Activated naive CD4-positive, alpha-beta T cell treated with anti-CD3 and anti-CD28 coated beads, Interleukin-2, amount 50 U/mL, for 24 hours (primary cell): ENCODE results near the gene SLC19A1.
"Not testable (repeated sequence)": the region's sequence is repeated elsewhere in the genome, so short reads cannot be mapped to it uniquely, and the experiment has no call there.

Experiments used
- H3K27ac Mint-ChIP-seq: one replicate; pipeline ENCODE4 v1.8.0; 2021; ENCODE audit warnings: mild to moderate bottlenecking, mixed read lengths
- H3K27me3 Mint-ChIP-seq: one replicate; pipeline ENCODE4 v1.8.0; 2021; ENCODE audit warnings: mixed read lengths
- H3K36me3 Mint-ChIP-seq: one replicate; pipeline ENCODE4 v1.8.0; 2021; ENCODE audit warnings: mixed read lengths
- H3K4me1 Mint-ChIP-seq: one replicate; pipeline ENCODE4 v1.8.0; 2021; ENCODE audit warnings: mixed read lengths
- H3K4me3 Mint-ChIP-seq: one replicate; pipeline ENCODE4 v1.8.0; 2021; ENCODE audit warnings: mild to moderate bottlenecking, mixed read lengths
- H3K9me3 Mint-ChIP-seq: one replicate; pipeline ENCODE4 v1.8.0; 2021; ENCODE audit warnings: mixed read lengths

SLC19A1 gene

DNA sequence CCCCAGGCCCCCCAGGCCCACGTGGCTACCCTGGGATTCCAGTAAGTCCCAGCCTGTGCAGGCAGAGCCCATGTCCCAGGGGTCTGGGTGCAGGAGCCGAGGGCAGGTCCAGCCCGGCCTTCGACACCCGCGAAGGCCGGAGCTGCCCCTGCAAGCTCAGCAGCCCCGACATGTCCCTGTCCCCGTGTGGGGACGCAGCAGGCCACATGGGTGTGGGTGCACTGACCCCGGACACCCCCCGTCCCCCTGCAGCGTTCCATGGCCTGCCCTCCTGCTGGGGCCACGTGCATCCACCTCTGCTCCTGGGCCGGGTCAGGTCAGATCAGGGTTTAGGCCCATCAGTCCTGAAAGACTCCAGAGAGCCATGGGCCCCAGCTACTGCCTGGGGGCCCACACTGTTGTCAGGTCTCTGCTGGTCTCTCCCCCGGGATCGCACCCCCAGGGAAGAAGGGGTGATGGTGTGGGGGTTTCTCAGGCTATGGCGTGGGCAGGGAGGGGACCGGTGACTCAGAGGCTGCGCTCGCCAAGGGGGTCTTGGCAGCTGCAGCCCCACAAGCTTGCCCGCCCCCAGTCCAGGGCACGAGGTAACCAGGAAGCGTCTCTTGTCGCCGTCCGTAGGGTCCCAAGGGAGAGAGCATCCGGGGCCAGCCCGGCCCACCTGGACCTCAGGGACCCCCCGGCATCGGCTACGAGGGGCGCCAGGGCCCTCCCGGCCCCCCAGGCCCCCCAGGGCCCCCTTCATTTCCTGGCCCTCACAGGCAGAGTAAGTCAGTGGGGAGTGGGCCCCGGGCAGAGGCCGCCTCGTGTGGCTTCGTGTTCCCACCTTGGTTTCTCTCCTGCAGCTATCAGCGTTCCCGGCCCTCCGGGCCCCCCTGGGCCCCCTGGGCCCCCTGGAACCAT, 37.5 kb downstream of the SLC19A1 start:
- peaks cover 2% of the 10 kb centered on the region for H3K36me3 Mint-ChIP-seq
- H3K4me1 Mint-ChIP-seq = peaks cover 2% of the 10 kb centered on the region
- no peaks in the 10 kb centered on the region for H3K9me3 Mint-ChIP-seq
- H3K27me3 Mint-ChIP-seq = no peaks in the 10 kb centered on the region
- no peak overlapping the region for H3K27ac Mint-ChIP-seq
- H3K4me3 Mint-ChIP-seq = no peak overlapping the region

GRCh38 chr21:45504021-45504515, 38.2 kb downstream of the SLC19A1 start:
- Mint-ChIP-seq H3K36me3 (peaks cover 2% of the 10 kb centered on the region), H3K27me3 (no peaks in the 10 kb centered on the region), H3K9me3 (no peaks in the 10 kb centered on the region), H3K4me1 (peaks cover 6% of the 10 kb centered on the region), H3K27ac (peak overlapping the region; percentile 41), H3K4me3 (no peak overlapping the region)

GRCh38 chr21:45503226-45503625, 39.0 kb downstream of the SLC19A1 start:
- H3K27me3 Mint-ChIP-seq, H3K9me3 Mint-ChIP-seq, H3K4me1 Mint-ChIP-seq, H3K4me3 Mint-ChIP-seq, H3K27ac Mint-ChIP-seq, H3K36me3 Mint-ChIP-seq: not testable (repeated sequence)

DNA sequence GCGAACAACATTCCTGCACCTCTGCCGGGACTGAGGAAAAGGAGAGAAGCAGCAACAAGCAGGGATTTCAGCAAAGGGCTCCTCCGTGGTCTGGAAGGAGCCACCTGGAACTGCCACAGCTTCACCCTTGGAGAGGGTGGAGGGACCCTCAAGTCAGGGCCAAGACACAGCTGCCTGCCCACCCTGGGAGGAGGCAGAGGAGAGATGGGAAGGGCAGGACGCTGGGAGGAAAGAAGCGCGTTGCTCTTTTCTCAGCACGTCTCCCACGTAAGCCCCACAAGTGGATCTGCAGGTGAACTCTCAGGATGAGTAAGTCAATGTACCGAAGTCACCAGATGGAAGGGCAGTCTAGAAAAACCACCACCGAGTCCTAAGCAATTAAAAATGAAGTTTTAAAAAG, 39.6 kb downstream of the SLC19A1 start:
- Mint-ChIP-seq H3K4me3 (no peak overlapping the region), H3K4me1 (peaks cover 6% of the 10 kb centered on the region), H3K36me3 (peaks cover 2% of the 10 kb centered on the region), H3K9me3 (no peaks in the 10 kb centered on the region), H3K27ac (peak overlapping the region; percentile 43), H3K27me3 (no peaks in the 10 kb centered on the region)

DNA sequence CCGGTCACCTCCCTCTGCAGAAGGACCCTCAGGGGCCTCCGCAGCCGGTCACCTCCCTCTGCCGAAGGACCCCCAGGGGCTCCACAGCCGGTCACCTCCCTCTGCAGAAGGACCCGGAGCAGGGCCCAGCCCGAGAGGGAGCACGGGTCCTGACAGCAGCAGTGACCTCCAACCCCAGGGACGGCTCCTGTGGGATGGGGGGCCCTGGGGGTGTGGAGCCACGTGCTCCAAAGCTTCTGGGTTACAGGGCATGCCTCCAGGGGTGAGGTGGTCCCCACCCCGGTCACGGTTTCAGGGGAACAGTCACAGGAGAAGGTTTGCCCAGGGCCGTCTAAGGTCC, 40.3 kb downstream of the SLC19A1 start:
- Mint-ChIP-seq H3K27ac (peak overlapping the region; percentile 76), H3K27me3 (no peaks in the 10 kb centered on the region), H3K9me3 (no peaks in the 10 kb centered on the region), H3K4me1 (peaks cover 6% of the 10 kb centered on the region), H3K4me3 (no peak overlapping the region), H3K36me3 (peaks cover 2% of the 10 kb centered on the region)

GRCh38 chr21:45501081-45502005, 40.9 kb downstream of the SLC19A1 start:
- not testable (repeated sequence) for H3K4me1 Mint-ChIP-seq, H3K36me3 Mint-ChIP-seq, H3K27me3 Mint-ChIP-seq, H3K9me3 Mint-ChIP-seq, H3K4me3 Mint-ChIP-seq, H3K27ac Mint-ChIP-seq

- Mint-ChIP-seq H3K27ac (peak overlapping the region; percentile 86), H3K27me3 (no peaks in the 10 kb centered on the region), H3K36me3 (peaks cover 2% of the 10 kb centered on the region), H3K9me3 (no peaks in the 10 kb centered on the region), H3K4me1 (peaks cover 6% of the 10 kb centered on the region), H3K4me3 (no peak overlapping the region)
These were observed 42.2 kb downstream of the SLC19A1 start for GRCh38 chr21:45499970-45500577.

- H3K4me3 Mint-ChIP-seq = no peak overlapping the region
- H3K27ac Mint-ChIP-seq = peak overlapping the region; percentile 86
- no peaks in the 10 kb centered on the region for H3K27me3 Mint-ChIP-seq
- H3K36me3 Mint-ChIP-seq = peaks cover 2% of the 10 kb centered on the region
- peaks cover 6% of the 10 kb centered on the region for H3K4me1 Mint-ChIP-seq
- H3K9me3 Mint-ChIP-seq = no peaks in the 10 kb centered on the region
These were observed 43.0 kb downstream of the SLC19A1 start for GRCh38 chr21:45499201-45499750.

DNA sequence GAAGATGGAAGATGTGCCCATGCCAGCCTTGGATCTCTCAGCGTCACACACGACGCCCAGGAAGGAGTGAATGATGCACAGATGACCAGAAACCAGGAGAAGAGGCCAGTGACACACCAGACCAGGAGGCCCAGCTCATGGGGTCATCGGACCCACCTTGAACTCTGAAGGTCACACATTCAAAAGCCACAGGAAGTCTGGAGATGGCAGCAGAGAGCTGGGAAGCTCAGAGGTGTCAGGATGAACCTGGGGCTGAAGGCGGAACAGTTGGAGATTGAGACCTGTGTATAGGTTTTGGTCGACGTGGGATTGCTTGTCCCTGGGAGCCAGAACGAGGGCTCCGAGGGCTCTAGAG, 43.6 kb downstream of the SLC19A1 start:
- Mint-ChIP-seq H3K9me3 (no peaks in the 10 kb centered on the region), H3K27ac (no peak overlapping the region), H3K36me3 (peaks cover 2% of the 10 kb centered on the region), H3K4me1 (peaks cover 6% of the 10 kb centered on the region), H3K27me3 (no peaks in the 10 kb centered on the region), H3K4me3 (no peak overlapping the region)

- H3K4me3 Mint-ChIP-seq = no peak overlapping the region
- H3K36me3 Mint-ChIP-seq = peaks cover 2% of the 10 kb centered on the region
- peaks cover 6% of the 10 kb centered on the region for H3K4me1 Mint-ChIP-seq
- H3K9me3 Mint-ChIP-seq = no peaks in the 10 kb centered on the region
- no peaks in the 10 kb centered on the region for H3K27me3 Mint-ChIP-seq
- H3K27ac Mint-ChIP-seq = no peak overlapping the region
These were observed 44.2 kb downstream of the SLC19A1 start for GRCh38 chr21:45497846-45498645.

GRCh38 chr21:45496968-45497845, 45.0 kb downstream of the SLC19A1 start:
- H3K36me3 Mint-ChIP-seq = peaks cover under 1% of the 10 kb centered on the region
- H3K4me3 Mint-ChIP-seq = no peak overlapping the region
- H3K9me3 Mint-ChIP-seq = no peaks in the 10 kb centered on the region
- H3K27ac Mint-ChIP-seq = no peak overlapping the region
- peaks cover 6% of the 10 kb centered on the region for H3K4me1 Mint-ChIP-seq
- no peaks in the 10 kb centered on the region for H3K27me3 Mint-ChIP-seq

GRCh38 chr21:45496151-45496967, 45.9 kb downstream of the SLC19A1 start:
- H3K36me3 Mint-ChIP-seq = no peaks in the 10 kb centered on the region

GRCh38 chr21:45494851-45495680, 47.2 kb downstream of the SLC19A1 start:
- Mint-ChIP-seq H3K4me1 (peaks cover 6% of the 10 kb centered on the region), H3K36me3 (no peaks in the 10 kb centered on the region), H3K27ac (no peak overlapping the region), H3K4me3 (no peak overlapping the region), H3K27me3 (no peaks in the 10 kb centered on the region), H3K9me3 (no peaks in the 10 kb centered on the region)

More at GRCh38 chr21:45496151-45496967, 45.9 kb downstream of the SLC19A1 start:
- no peak overlapping the region for H3K27ac Mint-ChIP-seq
- no peaks in the 10 kb centered on the region for H3K9me3 Mint-ChIP-seq
- peaks cover 6% of the 10 kb centered on the region for H3K4me1 Mint-ChIP-seq
- no peak overlapping the region for H3K4me3 Mint-ChIP-seq
- no peaks in the 10 kb centered on the region for H3K27me3 Mint-ChIP-seq
